Activated naive CD4-positive, alpha-beta T cell (primary cell): ENCODE data around the gene MAP3K6.

ENCODE experiments used
- DNase-seq, 4 experiments: peaks; one replicate each; lab custom pipeline; 2025; lab: John Stamatoyannopoulos, UW

The MAP3K6 gene

DNA sequence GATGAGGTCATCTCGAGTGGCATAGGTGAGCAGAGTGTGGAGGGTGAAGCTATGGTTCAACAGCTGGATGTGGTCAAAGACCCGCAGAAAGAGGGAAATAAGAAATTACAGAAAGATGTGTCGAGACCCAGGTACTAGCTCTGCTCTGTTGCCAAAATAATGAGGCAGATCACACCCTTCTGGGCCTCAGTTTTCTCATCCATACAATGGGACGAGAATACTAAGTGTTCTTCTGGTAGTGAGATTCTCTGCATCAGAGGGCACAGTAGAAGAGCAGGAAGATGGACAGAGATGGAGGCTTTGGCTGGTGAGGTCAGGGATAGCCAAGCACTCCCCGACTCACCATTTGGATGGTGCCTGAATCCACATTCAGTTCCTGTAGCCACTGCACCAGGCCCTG lies 11.1 kb downstream of the MAP3K6 start:
- DNase-seq: no peak

DNA sequence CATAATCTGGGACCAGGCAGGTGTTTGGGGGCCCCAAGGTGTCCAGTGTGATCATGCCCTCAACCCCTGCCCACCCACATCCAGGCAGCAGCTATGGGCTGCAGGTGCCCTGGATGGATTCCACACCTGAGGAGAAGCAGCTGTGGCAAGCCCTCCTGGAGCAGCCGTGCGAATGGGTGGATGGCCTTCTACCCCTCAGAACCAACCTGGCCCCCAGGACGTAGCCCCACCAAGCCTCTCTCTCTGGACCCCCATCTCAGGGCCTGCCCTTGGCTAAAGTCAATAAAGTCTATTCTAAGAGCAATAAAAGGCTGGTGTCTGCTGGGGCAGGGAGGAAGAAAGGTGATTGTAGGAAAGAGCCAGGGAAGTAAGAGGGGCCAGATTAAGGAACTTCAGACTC lies 13.1 kb downstream of the MAP3K6 start:
- no peak for DNase-seq

DNA sequence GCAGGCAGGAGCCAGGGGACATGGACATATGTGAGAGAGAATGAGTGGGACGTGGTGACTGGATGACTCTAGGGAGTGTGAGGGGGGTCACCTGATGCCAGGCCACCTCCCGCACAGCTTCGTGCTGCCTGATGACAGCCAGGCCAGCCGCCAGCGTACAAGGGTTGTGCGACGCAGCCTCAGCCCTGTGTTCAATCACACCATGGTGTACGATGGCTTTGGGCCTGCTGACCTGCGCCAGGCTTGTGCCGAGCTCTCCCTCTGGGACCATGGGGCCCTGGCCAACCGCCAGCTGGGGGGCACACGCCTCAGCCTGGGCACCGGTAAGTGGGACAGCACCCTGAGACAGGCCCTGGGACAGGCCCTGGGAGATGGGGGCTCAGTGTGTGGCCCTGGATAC lies 13.6 kb downstream of the MAP3K6 start:
- no peak for DNase-seq

DNA sequence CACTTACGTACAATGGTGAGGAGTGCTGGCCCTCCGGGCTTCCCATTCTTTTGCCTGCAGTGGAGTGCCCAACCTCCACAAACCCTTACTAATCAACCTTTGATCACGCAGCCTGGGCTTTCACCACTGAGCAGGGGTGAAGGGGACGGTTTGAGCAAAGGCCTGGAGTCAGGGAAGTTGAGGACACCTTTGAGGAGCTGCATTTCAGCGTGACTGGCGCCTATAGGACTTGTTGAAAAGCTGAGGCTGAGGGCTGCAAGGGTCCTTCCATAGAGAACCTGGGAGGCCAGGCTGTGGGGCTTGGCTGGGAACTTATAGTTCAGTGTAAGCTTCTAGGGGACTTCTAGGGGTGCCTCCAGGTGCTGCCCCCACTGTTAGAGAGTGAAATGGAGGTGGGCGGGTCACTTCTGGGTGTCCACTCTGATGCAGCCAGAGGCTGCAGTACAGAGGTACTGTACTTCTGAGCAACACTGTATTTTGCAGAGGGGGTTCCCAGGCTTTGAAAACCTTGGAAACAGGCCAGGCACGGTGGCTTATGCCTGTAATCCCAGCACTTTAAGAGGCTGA lies 15.1 kb downstream of the MAP3K6 start:
- DNase-seq: no peak

DNA sequence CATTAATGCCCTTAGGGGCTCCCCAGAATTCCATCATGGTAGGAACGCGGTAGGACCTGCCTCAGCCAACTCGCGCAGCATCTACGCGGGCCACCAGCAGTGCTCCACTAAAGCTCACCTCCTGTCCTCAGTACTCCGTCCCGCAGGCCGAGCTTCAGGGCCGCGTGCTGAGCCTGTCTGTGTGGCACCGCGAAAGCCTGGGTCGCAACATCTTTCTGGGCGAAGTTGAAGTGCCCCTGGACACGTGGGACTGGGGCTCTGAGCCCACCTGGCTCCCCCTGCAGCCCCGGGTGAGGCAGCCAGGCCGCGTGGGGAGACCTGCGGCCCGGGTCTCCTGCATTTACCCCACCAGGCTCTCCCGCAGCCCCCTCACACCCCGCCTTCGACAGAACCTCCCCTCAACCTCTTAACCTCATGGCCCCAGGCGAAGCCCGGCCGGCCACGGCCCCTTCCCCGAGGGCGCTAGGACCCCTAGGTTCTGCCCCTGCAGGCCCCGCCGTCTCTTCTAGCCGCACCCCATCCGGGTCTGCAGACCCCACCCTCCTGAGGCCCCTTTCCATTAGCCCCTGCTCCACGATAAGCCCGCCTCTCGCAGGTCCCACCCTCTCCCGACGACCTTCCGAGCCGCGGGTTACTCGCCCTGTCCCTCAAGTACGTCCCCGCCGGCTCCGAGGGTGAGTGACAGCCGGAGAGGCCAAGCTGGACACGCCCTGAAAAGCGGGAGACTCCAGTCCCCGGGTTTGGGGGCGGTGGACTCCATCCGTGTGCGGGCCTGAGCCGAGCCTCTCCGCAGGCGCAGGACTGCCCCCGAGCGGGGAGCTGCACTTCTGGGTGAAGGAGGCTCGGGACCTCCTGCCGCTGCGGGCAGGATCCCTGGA lies 15.9 kb downstream of the MAP3K6 start:
- DNase-seq: no peak

DNA sequence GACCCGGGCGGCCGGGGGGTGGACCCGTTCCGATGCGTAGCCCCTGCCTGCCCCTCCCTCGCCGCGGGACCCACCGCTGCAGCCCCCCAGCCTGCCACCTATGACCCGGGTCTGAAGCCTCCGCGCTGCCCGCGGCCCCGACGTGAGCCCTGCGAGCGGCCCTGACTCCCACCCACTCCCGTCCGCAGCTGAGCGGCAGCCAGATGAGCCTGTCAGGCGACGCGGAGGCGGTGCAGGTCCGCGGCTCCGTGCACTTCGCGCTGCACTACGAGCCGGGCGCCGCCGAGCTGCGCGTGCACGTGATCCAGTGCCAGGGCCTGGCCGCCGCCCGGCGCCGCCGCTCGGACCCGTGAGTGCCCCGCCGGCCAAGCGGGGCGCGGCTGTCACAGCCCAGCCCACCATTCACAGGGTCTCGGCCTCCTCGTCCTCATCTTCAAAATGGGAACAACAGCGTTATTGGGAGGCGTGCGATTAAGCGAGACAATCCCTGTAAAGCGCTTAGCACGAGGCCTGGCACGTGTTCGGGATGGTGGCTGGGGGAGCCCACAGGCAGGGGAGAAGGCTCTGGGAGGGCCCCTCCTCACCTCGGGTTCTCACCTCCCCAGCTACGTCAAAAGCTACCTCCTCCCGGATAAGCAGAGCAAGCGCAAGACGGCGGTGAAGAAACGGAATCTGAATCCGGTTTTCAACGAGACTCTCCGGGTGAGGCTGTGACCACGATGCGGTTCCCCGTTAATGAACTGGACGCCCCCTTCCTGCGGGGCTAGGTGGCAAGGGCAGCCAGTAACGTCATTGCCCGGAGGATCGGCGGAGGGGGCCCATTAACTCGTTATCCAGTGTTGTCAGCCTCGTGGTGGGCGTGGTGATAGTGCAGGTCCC lies 16.7 kb downstream of the MAP3K6 start:
- no peak for DNase-seq

DNA sequence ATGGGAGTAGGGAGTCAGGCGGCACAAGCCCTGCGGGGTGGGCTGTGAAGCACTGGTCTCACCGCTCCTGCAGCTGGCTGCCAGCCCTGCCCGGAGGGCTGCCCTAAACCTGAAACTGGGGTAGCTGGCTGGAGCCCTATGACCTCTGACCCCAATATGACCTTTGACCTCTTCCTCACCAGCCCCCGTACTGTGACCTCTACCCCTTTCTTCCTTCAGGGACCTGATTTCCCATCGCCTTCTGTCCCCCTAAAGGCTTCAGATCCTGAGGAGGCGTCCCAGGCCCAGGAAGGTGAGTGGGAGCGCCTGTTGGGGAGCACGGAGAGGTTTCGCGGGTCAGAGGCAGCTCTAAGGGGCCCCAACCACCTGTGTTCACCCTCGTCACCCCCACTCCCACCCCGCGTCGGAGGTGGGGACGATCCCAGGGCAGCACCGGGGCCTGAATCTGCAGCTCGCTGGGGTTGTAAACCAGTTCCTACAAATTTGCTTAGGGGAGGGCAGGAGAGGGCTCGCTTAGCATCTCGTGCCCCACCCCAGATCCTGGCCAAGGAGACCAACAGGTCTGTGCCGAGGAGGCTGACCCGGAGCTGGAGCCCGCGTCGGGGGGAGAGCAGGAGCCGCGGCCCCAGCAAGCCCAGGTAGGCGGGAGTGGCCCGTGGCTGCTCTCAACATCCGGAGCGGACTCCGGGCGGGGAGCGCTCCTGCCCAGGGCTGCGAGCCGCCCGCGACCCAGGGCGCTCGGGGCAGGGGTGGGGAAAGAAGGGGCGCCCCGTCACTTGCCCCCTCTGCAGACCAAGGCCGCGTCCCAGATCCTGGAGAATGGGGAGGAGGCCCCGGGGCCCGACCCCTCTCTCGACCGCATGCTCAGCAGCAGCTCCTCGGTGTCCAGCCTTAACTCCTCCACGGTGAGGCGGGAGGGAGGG lies 17.6 kb downstream of the MAP3K6 start:
- peak in 1 of 4 experiments; percentile 38 for DNase-seq

DNA sequence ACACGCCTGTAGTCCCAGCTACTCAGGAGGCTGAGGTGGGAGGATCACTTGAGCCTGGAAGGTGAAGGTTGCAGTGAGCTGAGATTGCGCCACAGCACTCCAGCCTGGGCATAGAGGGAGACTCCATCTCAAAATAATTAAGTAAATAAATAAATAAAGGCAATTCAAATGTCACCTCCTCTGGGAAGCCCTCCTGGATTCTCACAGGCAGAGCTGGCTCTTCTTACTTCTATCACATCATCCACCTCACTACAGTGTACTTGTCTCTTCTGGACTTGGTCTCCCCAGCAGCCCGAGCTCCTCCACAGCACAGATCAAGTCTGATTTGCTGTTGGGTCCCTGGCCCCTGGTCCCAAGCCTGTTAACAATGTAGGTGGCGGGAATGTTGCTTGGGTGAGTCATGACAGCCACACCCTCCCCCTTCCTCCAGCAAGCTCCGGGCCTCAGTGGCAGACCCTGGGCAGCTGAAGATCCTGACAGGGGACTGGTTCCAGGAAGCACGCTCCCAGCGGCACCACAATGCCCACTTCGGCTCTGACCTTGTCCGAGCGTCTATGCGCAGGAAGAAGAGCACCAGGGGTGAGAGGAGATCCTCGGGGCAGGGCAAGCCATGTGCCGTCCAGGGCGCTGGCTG lies 19.7 kb downstream of the MAP3K6 start:
- no peak for DNase-seq

DNA sequence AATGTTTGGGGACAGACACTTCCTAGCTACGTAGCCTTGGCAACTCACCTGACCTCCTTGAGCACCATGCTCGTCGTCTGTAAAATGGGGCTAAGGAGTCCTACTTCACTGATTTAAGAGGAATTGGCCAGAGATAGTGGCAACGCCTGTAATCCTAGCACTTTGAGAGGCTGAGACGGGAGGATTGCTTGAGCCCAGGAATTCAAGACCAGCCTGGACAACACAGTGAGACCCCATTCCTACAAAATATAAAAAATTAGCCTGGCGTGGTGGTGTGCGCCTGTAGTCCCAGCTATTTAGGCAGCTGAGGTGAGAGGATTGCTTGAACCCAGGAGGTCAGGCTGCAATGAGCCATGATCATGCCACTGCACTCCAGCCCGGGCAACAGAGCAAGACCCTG lies 20.4 kb downstream of the MAP3K6 start:
- no peak for DNase-seq

DNA sequence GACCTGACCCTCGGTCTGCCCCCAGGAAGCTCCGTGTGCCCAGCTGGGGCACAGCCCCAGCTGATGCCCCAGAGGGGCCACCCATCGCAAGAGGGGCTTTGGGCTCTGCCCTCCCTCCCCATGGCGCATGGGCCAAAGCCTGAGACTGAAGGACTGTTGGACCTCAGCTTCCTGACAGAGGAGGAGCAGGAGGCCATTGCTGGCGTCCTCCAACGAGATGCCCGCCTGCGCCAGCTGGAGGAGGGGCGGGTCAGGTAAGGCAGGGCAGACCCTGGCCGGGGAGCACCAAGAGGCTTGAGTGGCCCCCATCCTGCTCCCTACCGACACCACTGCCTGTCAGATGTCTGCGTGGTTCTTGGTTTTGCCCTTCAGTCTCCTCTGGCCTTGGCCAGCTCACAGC lies 21.5 kb downstream of the MAP3K6 start:
- DNase-seq: no peak

DNA sequence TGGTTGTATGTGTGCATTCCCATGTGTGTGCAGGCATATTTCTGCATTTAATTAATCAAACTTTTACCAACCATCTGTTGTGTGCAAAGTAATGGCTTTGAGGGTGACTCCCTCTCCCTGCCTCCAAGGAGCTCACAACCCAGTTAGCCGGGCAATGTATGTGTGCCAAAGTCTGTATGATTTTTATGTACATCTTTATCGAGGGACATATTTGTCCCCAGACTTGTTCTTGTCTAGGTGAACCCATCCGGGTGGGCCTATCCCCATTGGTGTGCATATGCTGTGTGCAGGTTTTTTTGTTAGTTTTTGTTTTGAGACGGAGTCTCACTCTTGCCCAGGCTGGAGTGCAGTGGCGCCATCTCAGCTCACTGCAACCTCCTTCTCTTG lies 23.1 kb downstream of the MAP3K6 start:
- no peak for DNase-seq

DNA sequence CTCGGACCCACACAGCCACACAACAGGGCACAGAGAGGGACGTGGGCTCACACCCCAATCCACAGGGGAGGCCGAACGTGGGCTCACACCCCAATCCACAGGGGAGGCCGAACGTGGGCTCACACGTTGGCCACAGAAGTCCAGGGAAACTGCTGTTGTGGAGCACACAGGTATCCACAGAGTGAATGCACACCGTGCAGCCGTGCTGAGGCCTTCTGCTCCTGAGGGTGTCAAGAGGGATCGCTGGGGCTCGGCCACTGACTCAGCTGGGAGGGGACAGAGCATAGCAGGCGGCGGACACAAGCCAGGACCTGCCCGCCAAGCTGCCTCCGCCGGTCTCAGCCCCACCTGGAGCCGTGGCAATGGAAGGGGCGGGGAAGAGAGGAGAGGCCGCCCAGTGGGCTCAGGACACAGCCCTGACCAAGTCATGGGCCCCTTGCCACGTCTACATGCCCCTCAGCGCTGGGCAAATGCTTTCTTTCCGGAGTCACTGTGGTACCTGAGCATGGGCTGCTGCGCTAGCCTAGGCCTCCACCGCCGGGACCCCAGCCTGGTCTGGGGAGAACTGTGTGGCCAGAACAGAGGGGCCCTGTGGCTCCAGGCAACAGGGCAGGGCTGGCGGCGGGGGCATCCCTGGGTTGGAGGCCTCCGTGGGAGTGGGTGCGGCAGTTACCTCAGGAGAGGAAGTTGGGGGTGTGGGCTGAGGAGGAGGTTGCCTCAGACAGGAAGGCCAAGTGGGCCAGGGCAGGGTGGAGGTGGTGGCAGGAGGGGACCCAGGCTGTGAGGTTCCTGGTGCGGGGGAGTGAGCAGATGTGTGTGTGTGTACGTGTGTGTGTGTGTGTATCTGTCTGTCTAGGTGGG lies 23.8 kb downstream of the MAP3K6 start:
- peak in 2 of 4 experiments; percentile 60 to 64 for DNase-seq

DNA sequence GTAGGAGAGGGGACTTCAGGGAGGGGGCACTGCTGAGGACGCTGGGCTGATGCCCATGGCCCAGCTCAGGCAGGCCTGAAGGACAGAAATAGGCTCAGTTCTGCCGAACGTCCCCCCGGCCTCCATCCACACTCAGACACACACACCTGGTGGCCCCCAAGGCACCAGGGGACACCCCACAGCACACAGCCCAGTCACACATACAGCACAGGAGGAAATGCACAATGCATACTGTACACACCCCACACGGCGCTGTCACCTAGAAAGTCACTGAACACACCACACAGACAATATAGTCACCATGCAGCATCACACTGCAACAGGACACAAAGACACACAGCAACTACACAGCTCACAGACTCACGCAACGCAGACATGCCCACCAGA lies 24.4 kb downstream of the MAP3K6 start:
- DNase-seq: peak in 1 of 4 experiments; percentile 16

DNA sequence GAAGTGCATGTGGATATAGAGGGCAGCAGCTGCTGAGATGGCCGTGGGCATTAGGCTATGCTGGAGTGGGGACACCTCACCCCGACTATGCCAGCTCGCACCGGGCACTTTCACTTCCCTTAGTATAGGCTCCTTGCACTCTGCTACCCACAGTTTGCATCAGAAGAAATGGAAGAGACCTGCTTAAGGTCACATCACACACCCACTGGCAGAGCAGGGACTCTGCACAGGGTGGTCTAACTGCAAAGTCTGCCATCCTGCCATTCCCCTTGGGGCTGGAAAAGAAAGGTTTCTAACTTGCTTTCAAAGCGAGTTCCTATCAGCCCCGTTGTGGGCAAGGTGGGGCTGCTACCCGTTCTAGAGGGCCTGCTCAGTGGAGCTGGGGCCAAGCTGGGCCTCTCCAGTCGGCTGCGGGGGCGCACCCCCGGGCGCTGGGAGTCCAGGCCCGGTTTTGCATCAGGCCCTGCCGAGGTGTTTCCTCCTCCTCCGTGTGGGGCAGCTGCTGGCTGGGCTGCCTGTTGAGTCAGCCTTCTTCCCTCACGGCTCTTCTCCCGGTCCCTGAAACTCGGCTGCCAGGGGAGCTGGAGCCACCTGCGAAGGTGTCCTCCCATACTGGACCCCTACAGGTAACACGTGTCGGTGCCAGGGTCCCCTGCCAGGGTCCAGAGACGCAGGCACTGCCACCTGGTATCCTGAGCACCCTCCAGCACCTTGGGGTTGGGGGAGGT lies 25.1 kb downstream of the MAP3K6 start, which contains the start of gene SYTL1:
Gene SYTL1 (plus strand): TSS at position 498 of the 728 bp plus-strand sequence. CDS start 3,313 bp downstream, outside the sequence.
- peak in 2 of 4 experiments; percentile 46 to 58 for DNase-seq

DNA sequence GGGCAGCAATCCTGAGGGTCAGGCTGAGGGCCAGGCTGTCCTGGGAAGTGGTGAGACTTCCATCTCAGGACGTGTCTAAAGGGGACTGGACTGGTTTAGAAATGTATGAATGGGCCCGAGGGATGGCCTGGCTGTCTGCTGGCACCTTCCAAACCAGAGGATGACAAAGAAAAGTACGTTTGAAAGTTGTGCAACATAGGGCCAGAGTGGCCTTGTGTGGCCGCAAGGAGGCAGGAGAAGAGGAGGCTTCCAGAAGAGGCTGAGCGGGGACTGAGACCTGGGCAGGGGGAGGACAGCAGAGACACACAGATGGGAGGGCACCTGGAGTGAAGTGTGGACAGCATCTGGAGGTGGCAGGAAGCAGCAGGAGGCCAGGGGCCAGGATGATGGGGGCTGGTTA lies 27.5 kb downstream of the MAP3K6 start:
- DNase-seq: no peak

DNA sequence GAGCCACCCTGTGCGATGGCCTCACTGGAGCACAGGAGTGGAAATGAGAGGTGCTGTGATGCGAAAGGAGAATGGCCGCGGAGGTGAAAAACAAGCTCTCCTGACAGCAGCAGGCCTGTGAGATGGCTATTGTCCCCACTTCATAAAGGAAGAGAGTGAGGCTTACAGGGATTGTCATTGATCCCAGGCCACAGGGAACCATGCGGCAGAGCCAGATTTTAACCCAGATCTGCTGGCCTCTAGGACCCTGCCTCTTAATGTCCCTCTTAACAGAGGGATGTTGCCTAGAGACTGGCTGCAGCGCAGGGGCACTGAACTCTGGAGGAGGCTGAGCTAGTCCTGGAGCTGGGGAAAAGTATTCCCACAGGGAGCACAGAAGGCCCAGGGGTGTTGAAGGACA lies 28.0 kb downstream of the MAP3K6 start:
- no peak for DNase-seq

DNA sequence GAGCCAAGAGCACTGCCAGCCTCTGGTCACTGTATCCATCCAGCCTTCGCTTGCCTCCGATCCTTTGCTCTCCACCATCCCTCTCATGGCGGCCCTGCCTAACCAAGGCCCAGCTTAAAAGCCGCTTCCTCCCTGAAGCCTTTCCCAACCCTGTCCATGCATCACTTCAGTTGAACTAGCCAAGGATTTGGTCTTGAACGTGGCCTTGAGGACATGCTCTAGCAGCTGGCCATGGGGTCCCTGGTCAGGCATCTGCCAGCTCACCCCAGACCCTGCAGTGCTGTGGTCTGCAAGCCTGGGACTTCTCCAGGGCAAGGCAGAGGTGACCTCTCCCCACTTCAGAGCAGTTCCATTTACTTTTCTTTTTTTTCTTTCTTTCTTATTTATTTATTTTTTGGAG lies 30.0 kb downstream of the MAP3K6 start:
- no peak for DNase-seq

DNA sequence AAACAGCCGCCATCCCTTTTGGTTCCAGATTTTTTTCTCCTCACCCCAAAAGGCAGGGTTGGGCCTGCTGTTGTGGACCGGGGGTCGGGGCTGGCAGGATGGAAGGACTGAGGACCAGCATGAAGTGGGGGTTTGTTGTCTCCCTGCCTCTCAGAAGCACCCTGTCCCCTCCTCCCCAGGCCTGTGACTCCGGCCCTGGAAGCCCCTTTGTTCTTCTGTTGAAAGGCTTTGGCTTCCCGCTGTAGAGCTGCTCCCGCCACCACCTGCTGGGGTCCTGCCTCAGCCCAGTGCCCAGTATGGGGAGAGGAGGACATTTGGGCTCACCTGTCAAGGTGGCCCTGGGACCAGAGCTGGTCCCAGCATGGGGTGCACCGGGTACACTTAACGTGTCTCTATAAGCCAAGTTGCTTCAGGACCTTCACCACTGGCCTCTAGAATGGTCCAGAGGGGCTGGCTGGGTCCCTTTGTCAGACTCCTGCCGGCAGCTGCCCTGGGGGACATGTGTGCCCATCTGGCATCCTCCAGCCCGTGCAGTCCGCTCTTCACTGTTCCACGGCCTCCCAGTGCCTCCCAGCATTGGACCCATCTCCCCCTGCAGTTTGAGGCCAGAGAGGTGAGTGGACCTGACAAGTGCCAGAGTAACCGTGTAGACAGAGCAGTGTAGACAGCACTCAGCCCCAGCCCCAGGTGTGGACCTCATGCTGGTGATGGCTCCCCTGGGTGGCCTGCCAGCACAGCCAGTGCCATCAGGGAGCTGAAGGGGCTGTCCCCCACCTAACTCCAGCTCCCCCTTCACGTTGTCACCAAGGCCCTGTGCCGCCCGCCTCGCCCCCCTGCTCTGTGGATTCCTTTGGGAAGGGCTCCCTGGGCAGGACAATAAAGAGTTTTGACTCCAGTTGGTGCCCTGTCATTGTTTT lies 31.0 kb downstream of the MAP3K6 start:
- DNase-seq: no peak
